Lower lobe of right lung (tissue), 2 donors: ENCODE data around the gene CHRNA1. TPM values are rescaled to one million over a fixed set of nuclear protein-coding genes. Genes with fewer than 3 reads are reported as not detected.

Source experiments
- ATAC-seq, 2 donors: fragments of 200-7000 bp; cut with Tn5 transposase; one replicate each; pipeline ENCODE4 v1.9.1; 2020 to 2022; ENCODE audit warnings: mild to moderate bottlenecking in 2 of 2, moderate library complexity in 2 of 2
- DNase-seq: peaks from one replicate; pipeline ENCODE4 v3.0.0-alpha.2; 2020
- H3K27ac ChIP-seq: fragments of 200-600 bp; one replicate; pipeline ENCODE4 v1.8.0; 2022
- H3K27me3 ChIP-seq: fragments of 200-600 bp; one replicate; pipeline ENCODE4 v1.8.0; 2022; ENCODE audit warnings: low read depth
- H3K36me3 ChIP-seq: fragments of 200-600 bp; one replicate; pipeline ENCODE4 v1.8.0; 2022; ENCODE audit warnings: mild to moderate bottlenecking
- H3K4me1 ChIP-seq: fragments of 200-600 bp; one replicate; pipeline ENCODE4 v1.8.0; 2022
- H3K4me3 ChIP-seq: fragments of 200-600 bp; one replicate; pipeline ENCODE4 v1.8.0; 2022; ENCODE audit warnings: mild to moderate bottlenecking
- H3K9me3 ChIP-seq: fragments of 200-600 bp; one replicate; pipeline ENCODE4 v1.8.0; 2022
- intact Hi-C: fragments of 100-400 bp; cut with DNase I; formaldehyde crosslinking; loops from one replicate; pipeline ENCODE4 v1.11.0; 2022
- long read RNA-seq: library from polyadenylated mRNA; unstranded; transcript quantifications from one replicate; pipeline ENCODE4 v2.0.0, GENCODE V29; 2021
- total RNA-seq: library from RNA; stranded (reverse); fragmentation: NEBNext Ultra II Directional; extraction: Animal tissue kit (Norgen Biotek cat#: 25700); gene quantifications from one replicate; pipeline ENCODE4 v1.2.1, GENCODE V29; 2021
- TF ChIP-seq, protein P1 (sequence below): fragments of 200-600 bp; IDR thresholded peaks from one replicate; pipeline ENCODE4 v1.8.0; 2022; ENCODE audit warnings: antibody characterized with exemption, mild to moderate bottlenecking
- donor health status: DM: no; HTN: yes; CAD: no; lungs with severe emphysema.

CHRNA1 gene
- not detected for total RNA-seq
- long read RNA-seq = 0 reads

DNA sequence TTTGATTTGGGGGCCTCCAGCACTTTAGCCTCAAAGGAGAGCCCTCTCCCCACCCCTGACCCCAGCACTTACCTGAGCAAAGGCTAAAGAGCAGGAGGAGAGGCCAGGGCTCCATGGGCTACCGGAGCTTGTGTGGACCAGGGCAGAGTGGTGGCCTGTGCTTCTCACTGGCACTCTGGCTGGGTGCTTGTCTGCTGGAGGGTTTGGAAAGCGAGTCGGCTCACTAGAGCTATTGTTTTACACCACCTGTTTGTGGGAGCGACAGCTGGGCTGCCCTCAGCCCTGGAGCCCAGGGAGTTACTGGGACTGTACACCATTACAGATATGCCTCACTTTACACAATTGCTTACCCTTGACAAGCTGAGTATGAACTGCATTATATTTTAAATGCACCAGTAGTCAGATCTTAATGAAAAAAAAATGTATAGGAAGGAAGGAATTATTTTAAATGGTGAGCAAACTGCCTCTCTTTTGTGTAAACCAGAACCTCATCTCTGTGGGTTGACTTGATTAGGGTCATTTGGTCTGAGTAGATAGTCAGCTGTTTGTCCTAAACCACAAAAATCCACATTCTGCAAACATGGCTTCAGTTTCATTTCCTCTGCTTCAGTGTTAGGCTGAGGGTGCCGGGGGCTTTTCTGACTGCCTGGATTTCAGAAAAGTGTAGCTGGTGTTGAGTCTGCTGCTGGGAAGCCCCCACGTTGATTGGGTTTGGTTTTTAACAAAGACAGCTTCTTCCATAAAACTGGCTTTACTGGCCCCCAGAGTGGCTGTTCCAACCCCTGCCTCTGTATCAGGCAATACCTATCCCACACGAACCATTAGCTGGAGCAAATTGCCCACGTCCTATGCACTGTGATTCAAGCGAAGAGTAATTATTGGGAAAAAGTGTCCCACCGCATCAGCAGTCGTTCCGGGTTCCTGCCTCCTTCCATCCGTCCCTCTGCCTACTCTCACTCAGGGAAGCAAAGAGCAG lies at the start of gene CHRNA1:
TSS of gene CHRNA1 (minus strand) at position 193 of the 976 bp plus-strand sequence. CDS start at position 115, 78 bp downstream.
- intact Hi-C loops = no loop called here
- DNase-seq (no peak), ATAC-seq (peak in 1 of 2 donors; percentile 49)
- H3K36me3 ChIP-seq = no peaks in the 10 kb centered on the region
- H3K9me3 ChIP-seq = no peaks in the 10 kb centered on the region
- no peaks in the 10 kb centered on the region for H3K27me3 ChIP-seq
- no peak within 1 kb of the TSS for H3K27ac ChIP-seq
- TF ChIP-seq, protein P1, sequence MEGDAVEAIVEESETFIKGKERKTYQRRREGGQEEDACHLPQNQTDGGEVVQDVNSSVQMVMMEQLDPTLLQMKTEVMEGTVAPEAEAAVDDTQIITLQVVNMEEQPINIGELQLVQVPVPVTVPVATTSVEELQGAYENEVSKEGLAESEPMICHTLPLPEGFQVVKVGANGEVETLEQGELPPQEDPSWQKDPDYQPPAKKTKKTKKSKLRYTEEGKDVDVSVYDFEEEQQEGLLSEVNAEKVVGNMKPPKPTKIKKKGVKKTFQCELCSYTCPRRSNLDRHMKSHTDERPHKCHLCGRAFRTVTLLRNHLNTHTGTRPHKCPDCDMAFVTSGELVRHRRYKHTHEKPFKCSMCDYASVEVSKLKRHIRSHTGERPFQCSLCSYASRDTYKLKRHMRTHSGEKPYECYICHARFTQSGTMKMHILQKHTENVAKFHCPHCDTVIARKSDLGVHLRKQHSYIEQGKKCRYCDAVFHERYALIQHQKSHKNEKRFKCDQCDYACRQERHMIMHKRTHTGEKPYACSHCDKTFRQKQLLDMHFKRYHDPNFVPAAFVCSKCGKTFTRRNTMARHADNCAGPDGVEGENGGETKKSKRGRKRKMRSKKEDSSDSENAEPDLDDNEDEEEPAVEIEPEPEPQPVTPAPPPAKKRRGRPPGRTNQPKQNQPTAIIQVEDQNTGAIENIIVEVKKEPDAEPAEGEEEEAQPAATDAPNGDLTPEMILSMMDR = no peak
- H3K4me1 ChIP-seq = no peaks in the 10 kb centered on the region
- H3K4me3 ChIP-seq = no peak within 1 kb of the TSS

DNA sequence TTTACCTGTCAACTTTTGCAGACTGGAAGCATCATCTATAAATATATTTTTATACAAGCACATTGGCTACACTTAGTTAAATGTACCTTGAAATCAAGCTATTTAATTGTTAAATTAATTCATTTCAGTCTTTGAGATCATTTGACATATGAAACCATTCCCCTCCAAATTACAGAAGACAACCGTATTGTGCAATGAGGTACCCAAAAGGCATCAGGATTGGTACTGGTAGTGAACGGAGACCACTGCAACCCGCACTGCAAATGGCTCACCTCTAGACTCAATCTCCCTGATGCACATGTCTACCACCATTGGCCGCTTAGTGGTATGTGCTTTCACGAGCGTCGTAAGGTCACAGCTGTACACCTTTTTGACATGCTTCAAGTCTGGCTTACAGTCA lies 47.8 kb upstream of the CHRNA1 start:
- TF ChIP-seq, protein P1 = no peak
- DNase-seq (no peak), ATAC-seq (no peak)
- Histone ChIP-seq H3K36me3 (peaks cover 5% of the 10 kb centered on the region), H3K4me1 (no peaks in the 10 kb centered on the region), H3K27me3 (no peaks in the 10 kb centered on the region), H3K27ac (no peak overlapping the region), H3K4me3 (no peak overlapping the region), H3K9me3 (no peaks in the 10 kb centered on the region)
- intact Hi-C loops = no loop called here

DNA sequence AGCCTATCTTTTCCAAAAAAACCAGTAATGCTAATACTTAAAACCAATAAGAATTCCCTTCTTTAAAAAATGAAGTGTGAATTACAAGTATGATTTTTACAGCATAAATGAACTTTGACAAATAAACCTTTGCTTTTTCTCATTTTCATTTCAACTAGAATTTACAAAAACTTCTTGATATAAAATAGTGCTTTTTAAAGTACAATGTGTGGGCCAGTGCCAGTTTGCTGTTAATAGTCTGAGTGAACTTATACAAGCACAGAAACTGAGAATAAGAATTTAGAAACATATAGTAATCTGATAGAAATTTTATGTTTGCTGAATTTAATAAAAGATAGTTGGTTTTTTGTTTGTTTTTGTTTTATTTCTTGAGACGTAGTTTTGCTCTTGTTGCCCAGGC lies 43.7 kb upstream of the CHRNA1 start:
- no peaks in the 10 kb centered on the region for H3K4me1 ChIP-seq
- intact Hi-C loops = no loop called here
- TF ChIP-seq, protein P1 = no peak
- no peaks in the 10 kb centered on the region for H3K27me3 ChIP-seq
- H3K9me3 ChIP-seq = no peaks in the 10 kb centered on the region
- DNase-seq = no peak
- H3K36me3 ChIP-seq = peaks cover 5% of the 10 kb centered on the region
- no peak overlapping the region for H3K27ac ChIP-seq
- no peak for ATAC-seq
- H3K4me3 ChIP-seq = no peak overlapping the region

DNA sequence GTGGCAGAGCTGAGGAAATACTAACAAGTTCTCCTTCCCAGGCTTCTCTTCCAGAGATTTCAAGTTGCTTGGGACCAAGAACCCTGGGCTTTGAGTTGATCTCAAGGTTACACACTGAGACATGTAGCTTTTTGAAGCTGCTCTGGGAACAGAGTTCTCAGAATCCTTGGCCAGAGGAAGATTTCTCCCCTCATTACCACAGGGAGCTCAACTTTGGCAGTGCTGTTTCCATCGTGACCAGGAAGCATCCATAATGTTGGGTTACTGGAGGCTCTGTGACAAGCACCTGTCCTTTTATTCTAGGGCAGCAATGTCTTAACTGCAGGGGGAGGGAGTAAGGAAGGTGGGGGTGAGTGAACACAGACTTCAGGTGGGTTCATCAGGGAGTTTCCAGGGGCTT lies 41.5 kb upstream of the CHRNA1 start:
- intact Hi-C loops = no loop called here
- Histone ChIP-seq H3K4me3 (no peak overlapping the region), H3K27me3 (no peaks in the 10 kb centered on the region), H3K27ac (no peak overlapping the region), H3K36me3 (peaks cover 2% of the 10 kb centered on the region), H3K4me1 (no peaks in the 10 kb centered on the region), H3K9me3 (no peaks in the 10 kb centered on the region)
- TF ChIP-seq, protein P1 = no peak
- ATAC-seq (no peak), DNase-seq (no peak)

DNA sequence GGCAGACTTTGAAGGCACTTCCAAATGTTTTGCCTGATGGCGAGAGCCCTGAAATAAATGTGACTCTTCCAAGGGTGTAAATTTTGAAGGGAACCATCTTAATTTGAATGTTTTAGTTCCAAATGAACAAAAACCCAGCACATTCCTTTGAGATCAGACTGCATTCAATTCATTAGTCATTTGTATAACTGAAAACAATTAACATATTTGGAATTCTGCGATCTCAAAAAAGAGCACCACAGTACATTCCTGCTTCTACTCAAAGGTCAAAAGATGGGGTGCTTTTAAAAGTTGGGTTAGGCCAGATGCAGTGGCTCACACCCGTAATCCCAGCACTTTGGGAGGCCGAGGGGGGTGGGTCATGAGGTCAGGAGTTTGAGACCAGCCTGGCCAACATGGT lies 38.2 kb upstream of the CHRNA1 start:
- Histone ChIP-seq H3K4me3 (no peak overlapping the region), H3K27ac (no peak overlapping the region), H3K27me3 (no peaks in the 10 kb centered on the region), H3K4me1 (no peaks in the 10 kb centered on the region), H3K9me3 (no peaks in the 10 kb centered on the region), H3K36me3 (peaks cover 7% of the 10 kb centered on the region)
- intact Hi-C loops = no loop called here
- TF ChIP-seq, protein P1 = no peak
- ATAC-seq (no peak), DNase-seq (no peak)
